ENCODE measurements around the gene DNAH10.

DNAH10 gene

GRCh38 chr12:123973552-123974341 is 211.6 kb downstream of the DNAH10 start:
- peak; percentile 24 for ATAC-seq
- no peak for TF ChIP-seq TOX (CRISPR knock-in tag; IDR thresholded peaks at IDR 0.05; ENCODE audit: borderline replicate concordance)
- no peak for TF ChIP-seq SNAI2 (CRISPR knock-in tag; IDR thresholded peaks at IDR 0.05)
- TF ChIP-seq ARNTL (CRISPR knock-in tag; IDR thresholded peaks at IDR 0.05; ENCODE audit: borderline replicate concordance, low read depth), result no peak
- TF ChIP-seq ZFP3 (CRISPR knock-in tag; IDR thresholded peaks at IDR 0.05), result no peak
- TF ChIP-seq PATZ1 (CRISPR knock-in tag; IDR thresholded peaks at IDR 0.05; ENCODE audit: borderline replicate concordance), result no peak
- TF ChIP-seq BACH2 (CRISPR knock-in tag; IDR thresholded peaks at IDR 0.05; ENCODE audit: borderline replicate concordance), result no peak
- TF ChIP-seq ZFP30 (CRISPR knock-in tag; IDR thresholded peaks at IDR 0.05), result no peak
- TF ChIP-seq POU6F1 (CRISPR knock-in tag; IDR thresholded peaks at IDR 0.05; ENCODE audit: borderline replicate concordance, low read depth), result no peak
- no peak for TF ChIP-seq ISL1 (CRISPR knock-in tag; IDR thresholded peaks at IDR 0.05)
- no peak for TF ChIP-seq OSR1 (CRISPR knock-in tag; IDR thresholded peaks at IDR 0.05)
- TF ChIP-seq ZNF8 (CRISPR knock-in tag; IDR thresholded peaks at IDR 0.05), result no peak
- no peak for TF ChIP-seq GLIS3 (CRISPR knock-in tag; IDR thresholded peaks at IDR 0.05)
- TF ChIP-seq ZNF565 (CRISPR knock-in tag; conservative IDR thresholded peaks at IDR 0.05; ENCODE audit: low read depth), result no peak
- no peak for TF ChIP-seq ZC3H10 (CRISPR knock-in tag; IDR thresholded peaks at IDR 0.05)
- no peak for TF ChIP-seq PPARA (CRISPR knock-in tag; IDR thresholded peaks at IDR 0.05; ENCODE audit: borderline replicate concordance)
- no peak for TF ChIP-seq RARB (CRISPR knock-in tag; IDR thresholded peaks at IDR 0.05)
- TF ChIP-seq CSDC2 (CRISPR knock-in tag; IDR thresholded peaks at IDR 0.05), result no peak
- TF ChIP-seq TSHZ2 (CRISPR knock-in tag; IDR thresholded peaks at IDR 0.05), result no peak
- no peak for TF ChIP-seq CSRNP3 (CRISPR knock-in tag; IDR thresholded peaks at IDR 0.05)
- TF ChIP-seq CREB5 (CRISPR knock-in tag; IDR thresholded peaks at IDR 0.05; ENCODE audit: low read depth), result no peak

- ATAC-seq, result no peak
- TF ChIP-seq TOX (CRISPR knock-in tag; IDR thresholded peaks at IDR 0.05; ENCODE audit: borderline replicate concordance), result no peak
- no peak for TF ChIP-seq TCF4 (CRISPR knock-in tag; IDR thresholded peaks at IDR 0.05; ENCODE audit: borderline replicate concordance)
- no peak for TF ChIP-seq ZFP30 (CRISPR knock-in tag; IDR thresholded peaks at IDR 0.05)
- TF ChIP-seq BACH2 (CRISPR knock-in tag; IDR thresholded peaks at IDR 0.05; ENCODE audit: borderline replicate concordance), result no peak
- TF ChIP-seq TSHZ2 (CRISPR knock-in tag; IDR thresholded peaks at IDR 0.05), result no peak
- TF ChIP-seq PPARA (CRISPR knock-in tag; IDR thresholded peaks at IDR 0.05; ENCODE audit: borderline replicate concordance), result no peak
- no peak for TF ChIP-seq ARNTL (CRISPR knock-in tag; IDR thresholded peaks at IDR 0.05; ENCODE audit: borderline replicate concordance, low read depth)
- TF ChIP-seq ZNF8 (CRISPR knock-in tag; IDR thresholded peaks at IDR 0.05), result no peak
- no peak for TF ChIP-seq ZFP3 (CRISPR knock-in tag; IDR thresholded peaks at IDR 0.05)
- TF ChIP-seq OSR1 (CRISPR knock-in tag; IDR thresholded peaks at IDR 0.05), result no peak
- TF ChIP-seq ISL1 (CRISPR knock-in tag; IDR thresholded peaks at IDR 0.05), result no peak
- TF ChIP-seq ZC3H10 (CRISPR knock-in tag; IDR thresholded peaks at IDR 0.05), result no peak
- no peak for TF ChIP-seq CSRNP3 (CRISPR knock-in tag; IDR thresholded peaks at IDR 0.05)
- TF ChIP-seq ESRRG (CRISPR knock-in tag; IDR thresholded peaks at IDR 0.05), result no peak
- no peak for TF ChIP-seq SNAI2 (CRISPR knock-in tag; IDR thresholded peaks at IDR 0.05)
- TF ChIP-seq ZNF70 (CRISPR knock-in tag; IDR thresholded peaks at IDR 0.05), result no peak
These were observed 214.2 kb downstream of the DNAH10 start for GRCh38 chr12:123976227-123976826.
